Gastrocnemius medialis (tissue), 4 donors: ENCODE results near the gene VPS37C.

Experiments
- CTCF ChIP-seq, 5 experiments: fragments of 450-650 bp in 3 of 5; fragments of 200-600 bp in 2 of 5; sonication (generic) in 2 of 5; IDR thresholded peaks in 4 of 5; conservative IDR thresholded peaks in 1 of 5; 1 replicate in 4 of 5; 2 replicates in 1 of 5; pipeline ENCODE4 v1.5.1; 2016 to 2019; ENCODE audit warnings: antibody characterized with exemption in 5 of 5, mild to moderate bottlenecking in 3 of 5, moderate library complexity in 3 of 5
- POLR2A ChIP-seq, 2 donors: fragments of 450-650 bp; IDR thresholded peaks; one replicate each; pipeline ENCODE4 v1.6.1; 2017; ENCODE audit warnings: antibody characterized with exemption in 2 of 2, mild to moderate bottlenecking in 2 of 2, moderate library complexity in 2 of 2

DNA sequence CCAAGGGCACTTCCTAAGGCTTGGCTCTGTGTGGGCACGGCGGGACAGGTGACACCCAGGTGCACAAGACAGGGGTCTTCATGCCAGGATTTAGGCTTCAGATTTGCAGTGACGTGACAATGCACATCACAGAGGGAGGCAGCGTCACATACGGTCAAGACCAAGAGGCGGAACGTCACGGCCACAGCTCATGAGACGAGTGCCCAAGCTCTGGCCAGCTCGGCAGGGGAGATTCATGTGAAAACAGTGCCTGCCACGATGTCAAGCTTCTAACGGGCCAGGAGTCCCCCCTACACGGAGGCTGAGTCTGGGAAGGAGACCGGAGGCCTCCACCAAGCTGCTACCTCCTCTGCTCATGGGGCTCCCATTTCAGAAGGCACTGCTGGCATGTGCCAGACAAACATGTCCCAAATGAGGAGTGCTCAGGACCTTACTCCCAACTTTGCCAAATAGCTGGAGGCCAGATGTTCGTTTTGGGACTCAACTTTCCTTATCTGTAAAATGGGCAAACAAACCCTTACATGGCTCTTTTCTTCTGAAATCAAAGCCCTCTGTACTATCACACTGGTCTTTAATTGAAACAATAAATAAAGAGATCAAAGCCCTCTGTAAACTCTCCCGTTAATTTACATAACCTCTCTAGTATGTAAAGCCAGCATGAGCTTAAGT is 16.6 kb downstream of the VPS37C start:
- TF ChIP-seq CTCF (IDR thresholded peaks at IDR 0.05 in 4 of 5, conservative IDR thresholded peaks at IDR 0.05 in 1 of 5) (no peak), POLR2A (IDR thresholded peaks at IDR 0.05) (no peak)
